HepG2 (cell line): ENCODE data around the gene FOXE3. TPM values are rescaled to one million over a fixed set of nuclear protein-coding genes. Genes with fewer than 3 reads are reported as not detected.

Experiments used
- ATAC-seq: fragments of 200-7000 bp; cut with Tn5 transposase; 3 replicates; pipeline ENCODE4 v1.9.1; 2020; ENCODE audit warnings: mild to moderate bottlenecking, moderate library complexity
- BruUV-seq: library from RNA; stranded (reverse); fragments of 400-500 nt; replicated peaks from 2 replicates; lab custom pipeline; 2021; lab: Mats Ljungman, UMichigan
- CTCF ChIA-PET: fragments of 300-600 bp; formaldehyde crosslinking; extraction: SDS; loops from one replicate; lab custom pipeline; 2021; ENCODE audit warnings: low total read pairs, inconsistent platforms, low intra/inter-chr PET ratio; lab: Yijun Ruan, JAX
- POLR2A ChIA-PET: fragments of 350-600 bp; sonication (Branson Sonifier 250); formaldehyde crosslinking; loops from one replicate; lab custom pipeline; 2020; ENCODE audit warnings: antibody characterized with exemption, inconsistent platforms; lab: Yijun Ruan, JAX
- DNase-seq: peaks from one replicate; pipeline ENCODE4 v3.0.0-alpha.2; 2015; ENCODE audit warnings: low spot score
- FAIRE-seq: peaks from 3 replicates; lab custom pipeline; 2011; peaks lifted over from hg19 to GRCh38; lab: Jason Lieb, UNC
- H2AFZ ChIP-seq: one replicate; pipeline ENCODE4 v1.6.1; 2011; ENCODE audit warnings: low read length, inconsistent platforms
- H3K27ac ChIP-seq: fragments of 300-600 bp; 3 replicates; pipeline ENCODE4 v1.8.0; 2011; ENCODE audit warnings: mixed run types, mild to moderate bottlenecking, mixed read lengths, low read length, inconsistent platforms; ENCODE audit not compliant: insufficient read depth; ENCODE audit errors: extremely low read length
- H3K27me3 ChIP-seq, 2 experiments: fragments of 200-600 bp in 1 of 2; 2 replicates in 1 of 2; 3 replicates in 1 of 2; pipeline versions ENCODE4 v1.6.0 to v1.8.0; 2011; ENCODE audit warnings: low read length in 2 of 2, mild to moderate bottlenecking in 2 of 2, moderate library complexity in 2 of 2, inconsistent platforms in 1 of 2; ENCODE audit not compliant: insufficient read depth in 2 of 2, control insufficient read depth in 1 of 2
- H3K36me3 ChIP-seq, 2 experiments: fragments of 200-600 bp in 1 of 2; replicated peaks in 1 of 2; 2 replicates in 1 of 2; 3 replicates in 1 of 2; pipeline versions ENCODE4 v1.5.1 to v1.8.0; 2011; ENCODE audit warnings: low read length in 2 of 2, inconsistent platforms in 1 of 2; ENCODE audit not compliant: insufficient read depth in 2 of 2, control insufficient read depth in 1 of 2
- H3K4me1 ChIP-seq: 2 replicates; pipeline ENCODE4 v1.5.1; 2012; ENCODE audit warnings: low read length, inconsistent platforms; ENCODE audit not compliant: insufficient read depth
- H3K4me2 ChIP-seq: 2 replicates; pipeline ENCODE4 v1.6.0; 2011; ENCODE audit warnings: low read depth, low read length, inconsistent platforms
- H3K4me3 ChIP-seq, 3 experiments: fragments of 200-600 bp in 1 of 3; sonication (generic), shearing (Covaris generic) in 1 of 3; replicated peaks in 1 of 3; 2 replicates each; pipeline ENCODE4 v1.5.1; 2011 to 2016; ENCODE audit warnings: low read length in 3 of 3, inconsistent platforms in 2 of 3, low read depth in 2 of 3, mild to moderate bottlenecking in 2 of 3, control low read depth in 1 of 3, mixed read lengths in 1 of 3; ENCODE audit not compliant: insufficient read depth in 1 of 3
- H3K79me2 ChIP-seq: one replicate; pipeline ENCODE4 v1.6.1; 2011; ENCODE audit warnings: low read length, inconsistent platforms; ENCODE audit not compliant: insufficient read depth
- H3K9ac ChIP-seq: 2 replicates; pipeline ENCODE4 v1.6.0; 2011; ENCODE audit warnings: mild to moderate bottlenecking, low read depth, low read length, inconsistent platforms; ENCODE audit not compliant: insufficient read depth
- H3K9me3 ChIP-seq: 2 replicates; pipeline ENCODE4 v1.5.1; 2012; ENCODE audit warnings: mild to moderate bottlenecking, low read length
- H4K20me1 ChIP-seq: 2 replicates; pipeline ENCODE4 v1.6.0; 2011; ENCODE audit warnings: inconsistent platforms, mild to moderate bottlenecking, low read length, moderate library complexity; ENCODE audit not compliant: insufficient read depth
- AKAP8 ChIP-seq: sonication (generic); formaldehyde crosslinking; IDR thresholded peaks from 2 replicates; pipeline ENCODE4 v1.5.1; 2020; ENCODE audit warnings: mild to moderate bottlenecking, missing genetic modification reagents
- BATF2 ChIP-seq: sonication (generic); formaldehyde crosslinking; IDR thresholded peaks from 2 replicates; pipeline ENCODE4 v1.8.0; 2022; ENCODE audit warnings: mild to moderate bottlenecking, missing genetic modification reagents, moderate library complexity
- CTCF ChIP-seq: sonication (generic); formaldehyde crosslinking; IDR thresholded peaks from 2 replicates; pipeline ENCODE4 v1.5.0; 2020; ENCODE audit warnings: mild to moderate bottlenecking, missing genetic modification reagents, moderate library complexity
- HIC2 ChIP-seq: sonication (generic); formaldehyde crosslinking; IDR thresholded peaks from 2 replicates; pipeline ENCODE4 v1.9.0; 2022; ENCODE audit warnings: low read depth, missing genetic modification reagents
- PITX1 ChIP-seq: sonication (generic); formaldehyde crosslinking; IDR thresholded peaks from 2 replicates; pipeline ENCODE4 v1.5.1; 2020; ENCODE audit warnings: mild to moderate bottlenecking, missing genetic modification reagents
- RAD21 ChIP-seq: fragments of 450-650 bp; formaldehyde crosslinking; IDR thresholded peaks from 2 replicates; pipeline ENCODE4 v1.5.0; 2020; ENCODE audit warnings: mild to moderate bottlenecking
- SALL1 ChIP-seq: sonication (generic); formaldehyde crosslinking; IDR thresholded peaks from 2 replicates; pipeline ENCODE4 v1.8.0; 2022; ENCODE audit warnings: mild to moderate bottlenecking, missing genetic modification reagents
- SMC3 ChIP-seq: IDR thresholded peaks from 2 replicates; pipeline ENCODE4 v1.6.1; 2011; ENCODE audit warnings: low read length, improper control_type of control experiment
- STAG1 ChIP-seq: sonication (generic); formaldehyde crosslinking; IDR thresholded peaks from 2 replicates; pipeline ENCODE4 v1.4.0; 2020; ENCODE audit warnings: missing genetic modification reagents
- TEF ChIP-seq: sonication (generic); formaldehyde crosslinking; IDR thresholded peaks from 2 replicates; pipeline ENCODE4 v1.5.0; 2020; ENCODE audit warnings: missing genetic modification reagents
- TFAP4 ChIP-seq: sonication (generic); IDR thresholded peaks from 2 replicates; pipeline ENCODE4 v1.6.1; 2016; ENCODE audit warnings: low read depth, borderline replicate concordance
- ZNF354B ChIP-seq: sonication (generic); formaldehyde crosslinking; IDR thresholded peaks from 2 replicates; pipeline ENCODE4 v1.8.0; 2022; ENCODE audit warnings: mild to moderate bottlenecking, missing genetic modification reagents
- ZNF777 ChIP-seq: sonication (generic); formaldehyde crosslinking; IDR thresholded peaks from 2 replicates; pipeline ENCODE4 v1.4.0; 2020; ENCODE audit warnings: missing genetic modification reagents
- ZNF780A ChIP-seq: sonication (generic); formaldehyde crosslinking; IDR thresholded peaks from 2 replicates; pipeline ENCODE4 v1.8.0; 2022; ENCODE audit warnings: mild to moderate bottlenecking, missing genetic modification reagents, moderate library complexity
- ZSCAN31 ChIP-seq: sonication (generic); formaldehyde crosslinking; IDR thresholded peaks from 2 replicates; pipeline ENCODE4 v1.5.0; 2020; ENCODE audit warnings: low read depth, mild to moderate bottlenecking, missing genetic modification reagents
- WGBS: methylation state at CpG from one replicate; pipeline ENCODE4 v1.1.6; 2017; ENCODE audit warnings: low lambda C conversion rate; 5-methylcytosine and 5-hydroxymethylcytosine counted together
- in situ Hi-C: cut with HindIII; loops from 2 replicates; pipeline ENCODE4 v1.10.0; 2017; ENCODE audit warnings: low pct_unique_long_range_greater_than_20kb; ENCODE audit not compliant: extremely low pct_ligation_motif_present
- intact Hi-C: fragments of 100-400 bp; cut with micrococcal nuclease; formaldehyde crosslinking; loops from one replicate; pipeline ENCODE4 v1.10.0; 2022; ENCODE audit not compliant: unreplicated experiment
- polyA plus RNA-seq, 8 experiments: library from polyadenylated mRNA; depleted of rRNA in 3 of 8; stranded (reverse) in 7 of 8; unstranded in 1 of 8; fragments of >200 nt; fragmentation: Illumina TruSeq in 4 of 8; extraction: Trizol in 4 of 8; gene quantifications; 2 replicates each; pipeline versions ENCODE4 v1.2.1 to v1.2.3, GENCODE V29; 2011 to 2016; ENCODE audit warnings: low read depth in 4 of 8, missing spikeins in 1 of 8, mixed read lengths in 1 of 8; ENCODE audit not compliant: insufficient read depth in 1 of 8
- total RNA-seq, 5 experiments: library from RNA; depleted of rRNA; stranded (reverse); fragments of >200 nt; fragmentation: Illumina TruSeq; extraction: Trizol; gene quantifications; 2 replicates each; pipeline ENCODE4 v1.2.3, GENCODE V29; 2016; ENCODE audit warnings: low read depth in 1 of 5

FOXE3 gene
- total and polyA plus RNA-seq, 2 of the 13 experiments (the other 11 are each of a cell fraction or from before 2014, with no cell fraction given), result not detected

GRCh38 chr1:47388891-47389238 is 27.2 kb upstream of the FOXE3 start:
- no peaks in the 10 kb centered on the region for H3K27me3 ChIP-seq
- no peaks in the 10 kb centered on the region for H3K79me2 ChIP-seq
- ATAC-seq, result peak; percentile 80
- H3K27ac ChIP-seq, result no peak overlapping the region
- POLR2A ChIA-PET, result interaction anchor here (1.0 to 1.9 kb wide), 2 partner anchors 49 to 55 kb away, joined by 5 to 7 read pairs; partner anchors contain the start of genes CMPK1 and FOXD2
- H2AFZ ChIP-seq, result no peak overlapping the region
- no peaks in the 10 kb centered on the region for H3K36me3 ChIP-seq
- peaks cover 54% of the 10 kb centered on the region for H3K4me1 ChIP-seq
- no TSS peak for BruUV-seq
- in situ Hi-C loops (loop anchor here (5.0 kb wide), 1 partner anchor 33 kb away; no protein-coding TSS in a partner anchor), intact Hi-C loops (loop anchor here (1.0 to 5.0 kb wide), 2 partner anchors 35 to 338 kb away; no protein-coding TSS in a partner anchor)
- no peak overlapping the region for H3K4me2 ChIP-seq
- H3K9ac ChIP-seq, result no peak overlapping the region
- CTCF ChIA-PET, result interaction anchor here (1.2 to 1.5 kb wide), 3 partner anchors 35 to 336 kb away, joined by 5 to 13 read pairs (median 6); no protein-coding TSS in a partner anchor
- WGBS, result 91% methylated on average over 1 of the region's 3 CpGs
- TF ChIP-seq ZNF777 (CRISPR knock-in tag) (0 out of 2 replicates have a peak, but pooled peaks have one; percentile 12), PITX1 (0 out of 2 replicates have a peak, but pooled peaks have one; percentile 38), SALL1 (CRISPR knock-in tag) (peak; percentile 41; the same call in 1 of the 2 replicates), TFAP4 (peak; percentile 84), RAD21 (peak; percentile 81), ZSCAN31 (CRISPR knock-in tag) (peak; percentile 40; the same call in 1 of the 2 replicates), ZNF780A (CRISPR knock-in tag) (no peak), TEF (CRISPR knock-in tag) (no peak), SMC3 (peak; percentile 62; the same call in 1 of the 2 replicates), AKAP8 (CRISPR knock-in tag) (0 out of 2 replicates have a peak, but pooled peaks have one; percentile 36), ZNF354B (CRISPR knock-in tag) (no peak), CTCF (CRISPR knock-in tag) (peak; percentile 83), HIC2 (CRISPR knock-in tag) (no peak), STAG1 (peak; percentile 84), BATF2 (CRISPR knock-in tag) (no peak)
- TF ChIP-seq, all 625 proteins: peak for 10
- H3K4me3 ChIP-seq, result no peak overlapping the region
- FAIRE-seq (no peak), DNase-seq (peak; percentile 62)
- H4K20me1 ChIP-seq, result no peaks in the 10 kb centered on the region
- no peaks in the 10 kb centered on the region for H3K9me3 ChIP-seq
